H1 (cell line): ENCODE data around the gene MMP15. TPM values are rescaled to one million over a fixed set of nuclear protein-coding genes. Genes with fewer than 3 reads are reported as not detected.

ENCODE experiments used
- CTCF ChIA-PET: fragments of 300-600 bp; sonication (Branson Sonifier 250); formaldehyde crosslinking; loops from one replicate; lab custom pipeline; 2021; ENCODE audit not compliant: partially characterized antibody; lab: Charles Lee
- POLR2A ChIA-PET: fragments of 300-600 bp; sonication (Branson Sonifier 250); formaldehyde crosslinking; loops from one replicate; lab custom pipeline; 2021; ENCODE audit warnings: inconsistent platforms; ENCODE audit not compliant: partially characterized antibody; lab: Charles Lee
- DNase-seq, 2 experiments: peaks; one replicate each; pipeline versions ENCODE4 v3.0.0 to v3.0.0-alpha.2; 2010 to 2022; ENCODE audit warnings: low spot score in 2 of 2, low read depth in 1 of 2, mixed read lengths in 1 of 2
- FAIRE-seq: peaks from 2 replicates; lab custom pipeline; 2011; peaks lifted over from hg19 to GRCh38; lab: Jason Lieb, UNC
- H2AFZ ChIP-seq: 2 replicates; pipeline ENCODE4 v1.8.1; 2012; ENCODE audit warnings: low read length, inconsistent platforms
- H2AK5ac ChIP-seq: 2 replicates; pipeline ENCODE4 v1.6.1; 2013; ENCODE audit warnings: low read depth, low read length
- H2BK120ac ChIP-seq: replicated peaks from 2 replicates; pipeline ENCODE3; 2013; ENCODE audit warnings: low read depth, low read length, inconsistent platforms
- H2BK12ac ChIP-seq: 2 replicates; pipeline ENCODE4 v1.6.1; 2013; ENCODE audit warnings: low read depth, low read length
- H2BK15ac ChIP-seq: 2 replicates; pipeline ENCODE4 v1.6.1; 2013; ENCODE audit warnings: low read length
- H2BK20ac ChIP-seq: 2 replicates; pipeline ENCODE4 v1.6.1; 2013; ENCODE audit warnings: low read length
- H2BK5ac ChIP-seq: 2 replicates; pipeline ENCODE4 v1.6.1; 2013; ENCODE audit warnings: low read depth, low read length
- H3K14ac ChIP-seq: 2 replicates; pipeline ENCODE4 v1.6.1; 2013; ENCODE audit warnings: inconsistent platforms; ENCODE audit not compliant: insufficient read length
- H3K18ac ChIP-seq: 2 replicates; pipeline ENCODE4 v1.6.1; 2013; ENCODE audit warnings: low read length; ENCODE audit errors: extremely low read depth
- H3K23ac ChIP-seq: 2 replicates; pipeline ENCODE4 v1.6.1; 2013; ENCODE audit warnings: inconsistent platforms; ENCODE audit not compliant: insufficient read length
- H3K23me2 ChIP-seq: 2 replicates; pipeline ENCODE4 v1.6.1; 2013; ENCODE audit warnings: low read depth, low read length
- H3K27ac ChIP-seq: 2 replicates; pipeline ENCODE4 v1.6.1; 2011; ENCODE audit warnings: low read depth, low read length, inconsistent platforms
- H3K27me3 ChIP-seq, 4 experiments: replicated peaks in 1 of 4; 1 replicate in 1 of 4; 2 replicates in 3 of 4; pipeline versions ENCODE4 v1.6.1 to v1.8.1; 2011 to 2013; ENCODE audit warnings: low read length in 3 of 4, mild to moderate bottlenecking in 3 of 4, inconsistent platforms in 2 of 4, mixed read lengths in 2 of 4, moderate library complexity in 1 of 4; ENCODE audit not compliant: control insufficient read depth in 3 of 4, insufficient read depth in 3 of 4; ENCODE audit errors: extremely low read depth in 1 of 4
- H3K36me3 ChIP-seq, 4 experiments: 2 replicates each; pipeline versions ENCODE4 v1.6.1 to v1.8.1; 2011 to 2013; ENCODE audit warnings: mild to moderate bottlenecking in 4 of 4, low read length in 3 of 4, moderate library complexity in 2 of 4, control low read depth in 1 of 4, inconsistent platforms in 1 of 4; ENCODE audit not compliant: insufficient read depth in 4 of 4, control insufficient read depth in 2 of 4
- H3K4ac ChIP-seq: replicated peaks from 2 replicates; pipeline ENCODE3; 2013; ENCODE audit warnings: low read length, low read depth, mixed read lengths, inconsistent platforms; ENCODE audit not compliant: insufficient read length
- H3K4me1 ChIP-seq, 4 experiments: replicated peaks in 1 of 4; 1 replicate in 1 of 4; 2 replicates in 3 of 4; pipeline versions ENCODE4 v1.6.1 to v1.8.1; 2011 to 2013; ENCODE audit warnings: low read length in 3 of 4, inconsistent platforms in 2 of 4, mixed read lengths in 1 of 4; ENCODE audit not compliant: insufficient read depth in 4 of 4, control insufficient read depth in 3 of 4
- H3K4me2 ChIP-seq, 2 experiments: 2 replicates each; pipeline versions ENCODE4 v1.6.1 to v1.8.1; 2011 to 2013; ENCODE audit warnings: low read depth in 2 of 2, low read length in 2 of 2, control low read depth in 1 of 2, inconsistent platforms in 1 of 2, mild to moderate bottlenecking in 1 of 2; ENCODE audit not compliant: insufficient read depth in 1 of 2
- H3K4me3 ChIP-seq, 4 experiments: fragments of 200-600, 300-600 bp in 1 of 4; sonication (generic), shearing (Covaris generic), sonication (Bioruptor Twin) in 1 of 4; 2 replicates each; pipeline versions ENCODE4 v1.5.1 to v1.8.1; 2011 to 2016; ENCODE audit warnings: low read length in 4 of 4, low read depth in 3 of 4, control low read depth in 2 of 4, inconsistent platforms in 2 of 4, mild to moderate bottlenecking in 2 of 4, mixed read lengths in 1 of 4, moderate library complexity in 1 of 4; ENCODE audit not compliant: insufficient read depth in 2 of 4; ENCODE audit errors: extremely low read depth in 1 of 4
- H3K56ac ChIP-seq: replicated peaks from 2 replicates; pipeline ENCODE3; 2013; ENCODE audit warnings: low read depth, mild to moderate bottlenecking, mixed read lengths, low read length, inconsistent platforms; ENCODE audit not compliant: insufficient read length
- H3K79me1 ChIP-seq: 2 replicates; pipeline ENCODE4 v1.6.1; 2013; ENCODE audit warnings: low read depth, low read length, control low read depth
- H3K79me2 ChIP-seq, 2 experiments: 2 replicates each; pipeline versions ENCODE4 v1.6.1 to v1.8.1; 2012 to 2013; ENCODE audit warnings: low read length in 2 of 2, mild to moderate bottlenecking in 2 of 2, inconsistent platforms in 1 of 2; ENCODE audit not compliant: insufficient read depth in 2 of 2, control insufficient read depth in 1 of 2
- H3K9ac ChIP-seq, 4 experiments: replicated peaks in 1 of 4; 1 replicate in 1 of 4; 2 replicates in 3 of 4; pipeline versions ENCODE4 v1.6.1 to v1.8.1; 2011 to 2013; ENCODE audit warnings: low read depth in 3 of 4, low read length in 3 of 4, control low read depth in 2 of 4, mild to moderate bottlenecking in 2 of 4, moderate library complexity in 2 of 4, inconsistent platforms in 1 of 4; ENCODE audit errors: extremely low read depth in 1 of 4
- H3K9me3 ChIP-seq, 2 experiments: 2 replicates each; pipeline versions ENCODE4 v1.6.1 to v1.8.1; 2012 to 2013; ENCODE audit warnings: mild to moderate bottlenecking in 2 of 2, moderate library complexity in 2 of 2, control low read depth in 1 of 2, inconsistent platforms in 1 of 2, low read depth in 1 of 2, low read length in 1 of 2, mixed read lengths in 1 of 2; ENCODE audit not compliant: insufficient read depth in 2 of 2
- H4K20me1 ChIP-seq, 2 experiments: replicated peaks in 1 of 2; 2 replicates each; pipeline versions ENCODE3 to v1.8.1; 2011 to 2013; ENCODE audit warnings: inconsistent platforms in 2 of 2, low read length in 2 of 2, mild to moderate bottlenecking in 1 of 2; ENCODE audit not compliant: insufficient read depth in 2 of 2, control insufficient read depth in 1 of 2
- H4K5ac ChIP-seq: 2 replicates; pipeline ENCODE4 v1.6.1; 2013; ENCODE audit warnings: low read length, low read depth, mixed read lengths, inconsistent platforms; ENCODE audit not compliant: insufficient read length
- H4K8ac ChIP-seq: 2 replicates; pipeline ENCODE4 v1.8.0; 2013; ENCODE audit warnings: mild to moderate bottlenecking, moderate library complexity, low read length, inconsistent platforms; ENCODE audit not compliant: insufficient read depth; ENCODE audit errors: extremely low read depth
- H4K91ac ChIP-seq: replicated peaks from 2 replicates; pipeline ENCODE3; 2013; ENCODE audit warnings: low read length, mixed read lengths, inconsistent platforms; ENCODE audit not compliant: insufficient read length
- CREB1 ChIP-seq: IDR thresholded peaks from 2 replicates; pipeline ENCODE4 v1.6.1; 2012; ENCODE audit warnings: inconsistent platforms
- EGR1 ChIP-seq: IDR thresholded peaks from 2 replicates; pipeline ENCODE4 v1.6.1; 2011; ENCODE audit warnings: low read depth, low read length, borderline replicate concordance
- EZH2 ChIP-seq: fragments of 200-600 bp; sonication (generic); IDR thresholded peaks from 2 replicates; pipeline ENCODE4 v1.7.1; 2012; ENCODE audit warnings: low read depth, mild to moderate bottlenecking, moderate library complexity, low read length, inconsistent platforms; ENCODE audit not compliant: severe bottlenecking
- FOSL1 ChIP-seq: IDR thresholded peaks from 2 replicates; pipeline ENCODE4 v1.6.1; 2011; ENCODE audit warnings: mild to moderate bottlenecking, low read depth, low read length, moderate library complexity; ENCODE audit not compliant: insufficient read depth
- KDM1A ChIP-seq: fragments of 200-600, 300-600 bp; sonication (generic); IDR thresholded peaks from 2 replicates; pipeline ENCODE4 v1.7.1; 2016; ENCODE audit warnings: mild to moderate bottlenecking, low read length, borderline replicate concordance
- NANOG ChIP-seq: IDR thresholded peaks from 2 replicates; pipeline ENCODE4 v1.6.1; 2011; ENCODE audit warnings: low read length, low read depth, mild to moderate bottlenecking, inconsistent platforms; ENCODE audit not compliant: insufficient read depth, poor library complexity, severe bottlenecking
- SAP30 ChIP-seq: fragments of 300-600 bp; sonication (generic); IDR thresholded peaks from 2 replicates; pipeline ENCODE4 v1.7.1; 2012; ENCODE audit warnings: low read length, moderate library complexity, mild to moderate bottlenecking, inconsistent platforms; ENCODE audit not compliant: insufficient read depth, insufficient replicate concordance
- SUZ12 ChIP-seq: fragments of 200-600 bp; sonication (generic); IDR thresholded peaks from 2 replicates; pipeline ENCODE4 v1.6.1; 2012; ENCODE audit warnings: mild to moderate bottlenecking, inconsistent platforms, low read length, moderate library complexity, mixed read lengths
- TAF7 ChIP-seq: optimal IDR thresholded peaks from 2 replicates; pipeline ENCODE3; 2011; ENCODE audit warnings: low read depth, mild to moderate bottlenecking, inconsistent platforms, low read length, moderate library complexity, borderline replicate concordance
- ZNF274 ChIP-seq: IDR thresholded peaks from 2 replicates; pipeline ENCODE4 v1.7.0; 2012; ENCODE audit warnings: low read length, borderline replicate concordance; ENCODE audit errors: extremely low read depth
- WGBS, 2 experiments: shearing (Covaris generic) in 1 of 2; methylation state at CpG; one replicate each; pipeline versions ENCODE4 v1.1.6 to v1.1.7; 2013 to 2015; ENCODE audit warnings: low lambda C conversion rate in 2 of 2, mixed read lengths in 2 of 2, inconsistent platforms in 1 of 2, low coverage in 1 of 2, missing lambda C conversion rate in 1 of 2; ENCODE audit not compliant: insufficient replicate concordance in 2 of 2, insufficient coverage in 1 of 2, insufficient read length in 1 of 2; ENCODE audit errors: extremely low coverage in 1 of 2, missing lambda C conversion rate in 1 of 2; 5-methylcytosine and 5-hydroxymethylcytosine counted together
- polyA plus RNA-seq, 7 experiments: library from polyadenylated mRNA; depleted of rRNA in 3 of 7; stranded (reverse) in 5 of 7; unstranded in 2 of 7; fragments of >200 nt in 5 of 7; fragments of 200-250 nt in 2 of 7; gene quantifications; 1 replicate in 5 of 7; 2 replicates in 1 of 7; 4 replicates in 1 of 7; pipeline versions ENCODE4 v1.2.1 to v1.2.3, GENCODE V29; 2011 to 2013; ENCODE audit warnings: missing spikeins in 2 of 7, mixed read lengths in 2 of 7
- total RNA-seq: library from RNA; stranded (reverse); fragmentation: NEBNext Ultra II Directional; extraction: Animal tissue kit (Norgen Biotek cat#: 25700); gene quantifications from 2 replicates; pipeline ENCODE4 v1.2.1, GENCODE V29; 2021
- TF ChIP-seq, protein P1 (sequence below), 3 experiments: IDR thresholded peaks; 1 replicate in 2 of 3; 2 replicates in 1 of 3; pipeline versions ENCODE4 v1.5.1 to v1.6.1; 2011; ENCODE audit warnings: low read length in 3 of 3, mild to moderate bottlenecking in 3 of 3, inconsistent platforms in 2 of 3, low read depth in 1 of 3, moderate library complexity in 1 of 3; ENCODE audit not compliant: insufficient read depth in 1 of 3; ENCODE audit errors: control extremely low read depth in 1 of 3

The MMP15 gene
- total and polyA plus RNA-seq, 2 of the 8 experiments (the other 6 are each of a cell fraction or from before 2014, with no cell fraction given) = 38.5 to 42.2 TPM

DNA sequence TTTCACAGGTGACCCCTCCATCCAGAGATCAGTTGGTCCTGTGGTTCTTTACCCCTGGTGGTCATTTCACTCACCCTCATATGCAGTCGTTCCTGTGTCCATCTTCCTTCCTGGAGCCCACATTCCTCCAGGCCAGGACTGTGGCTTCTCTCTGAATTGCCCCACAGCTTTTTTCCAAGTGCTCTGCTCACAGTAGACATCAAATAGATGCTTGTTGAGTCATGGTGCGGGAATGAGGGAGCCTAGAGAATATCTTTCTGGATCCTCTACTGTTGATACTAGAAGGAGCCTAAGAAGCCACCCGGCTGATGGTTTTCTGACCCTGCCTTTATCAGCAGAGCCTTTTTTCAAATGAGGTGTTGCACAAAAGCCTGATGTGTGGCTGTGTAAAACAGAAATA, 13.9 kb upstream of the MMP15 start:
- 89% methylated on average over 3 of the region's 3 CpGs; no CpG with 5 or more reads in 1 of the 2 experiments for WGBS, 2 experiments
- Histone ChIP-seq H2BK5ac (no peak overlapping the region), H3K23me2 (no peaks in the 10 kb centered on the region), H4K8ac (no peak overlapping the region), H4K5ac (no peak overlapping the region), H3K14ac (no peak overlapping the region), H3K18ac (no peak overlapping the region), H2AFZ (no peak overlapping the region), H4K20me1 (peaks cover 0 to 2% of the 10 kb centered on the region in 2 experiments), H3K9ac (no peak overlapping the region), H4K91ac (no peak overlapping the region), H3K23ac (no peak overlapping the region), H3K4me3 (no peak overlapping the region), H2BK120ac (no peak overlapping the region), H3K9me3 (no peaks in the 10 kb centered on the region), H3K27me3 (no peaks in the 10 kb centered on the region), H2AK5ac (no peak overlapping the region), H3K56ac (no peak overlapping the region), H3K79me2 (peaks cover 0 to 3% of the 10 kb centered on the region in 2 experiments; a peak in 1 of 4 replicates), H2BK12ac (no peak overlapping the region), H2BK15ac (no peak overlapping the region), H3K27ac (no peak overlapping the region), H3K4me1 (peaks cover 0 to 4% (median 1%) of the 10 kb centered on the region in 4 experiments; a peak in 3 of 7 replicates), H3K4me2 (no peak overlapping the region), H3K4ac (no peak overlapping the region), H3K36me3 (peaks cover 0 to 11% (median 1%) of the 10 kb centered on the region in 4 experiments; a peak in 5 of 8 replicates), H2BK20ac (no peak overlapping the region), H3K79me1 (no peaks in the 10 kb centered on the region)
- POLR2A ChIA-PET = interaction anchor here (1.6 kb wide), 1 partner anchor 117 kb away, joined by 6 read pairs; the partner anchor contains the start of gene CFAP20
- CTCF ChIA-PET = interaction anchor here (0.9 to 2.8 kb wide), 3 partner anchors 86 to 110 kb away, joined by 3 to 12 read pairs (median 4); no protein-coding TSS in a partner anchor
- FAIRE-seq (no peak), DNase-seq (no peak)
- no peak for TF ChIP-seq ZNF274
- TF ChIP-seq NANOG = no peak
- TF ChIP-seq FOSL1 = no peak
- TF ChIP-seq EGR1 = no peak
- TF ChIP-seq, protein P1, sequence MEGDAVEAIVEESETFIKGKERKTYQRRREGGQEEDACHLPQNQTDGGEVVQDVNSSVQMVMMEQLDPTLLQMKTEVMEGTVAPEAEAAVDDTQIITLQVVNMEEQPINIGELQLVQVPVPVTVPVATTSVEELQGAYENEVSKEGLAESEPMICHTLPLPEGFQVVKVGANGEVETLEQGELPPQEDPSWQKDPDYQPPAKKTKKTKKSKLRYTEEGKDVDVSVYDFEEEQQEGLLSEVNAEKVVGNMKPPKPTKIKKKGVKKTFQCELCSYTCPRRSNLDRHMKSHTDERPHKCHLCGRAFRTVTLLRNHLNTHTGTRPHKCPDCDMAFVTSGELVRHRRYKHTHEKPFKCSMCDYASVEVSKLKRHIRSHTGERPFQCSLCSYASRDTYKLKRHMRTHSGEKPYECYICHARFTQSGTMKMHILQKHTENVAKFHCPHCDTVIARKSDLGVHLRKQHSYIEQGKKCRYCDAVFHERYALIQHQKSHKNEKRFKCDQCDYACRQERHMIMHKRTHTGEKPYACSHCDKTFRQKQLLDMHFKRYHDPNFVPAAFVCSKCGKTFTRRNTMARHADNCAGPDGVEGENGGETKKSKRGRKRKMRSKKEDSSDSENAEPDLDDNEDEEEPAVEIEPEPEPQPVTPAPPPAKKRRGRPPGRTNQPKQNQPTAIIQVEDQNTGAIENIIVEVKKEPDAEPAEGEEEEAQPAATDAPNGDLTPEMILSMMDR (IDR thresholded peaks at IDR 0.05; ENCODE audit: control extremely low read depth in 1 of 3, insufficient read depth in 1 of 3, low read depth in 1 of 3, low read length in 3 of 3) = no peak
- no peak for TF ChIP-seq CREB1
- TF ChIP-seq SAP30 = no peak
- TF ChIP-seq SUZ12 = no peak
- no peak for TF ChIP-seq KDM1A
- TF ChIP-seq TAF7 = no peak
- no peak for TF ChIP-seq EZH2
